Activated CD8-positive, alpha-beta memory T cell treated with anti-CD3 and anti-CD28 coated beads, Interleukin-2, amount 50 U/mL, for 1 hour (primary cell): ENCODE data around the gene TOMM6.

Source experiments
- DNase-seq: peaks from one replicate; pipeline ENCODE4 v3.0.0-alpha.2; 2020; ENCODE audit errors: extremely low read depth

The TOMM6 gene

GRCh38 chr6:41787219-41787917 is at the start of gene TOMM6:
Gene TOMM6, plus strand, starts transcription at chr6:41787694. Its CDS starts 4 bp downstream, at chr6:41787698.
- DNase-seq, result peak; percentile 80

GRCh38 chr6:41739041-41739440 is 48.5 kb upstream of the TOMM6 start:
- DNase-seq, result no peak

- DNase-seq, result no peak
These were observed 46.9 kb upstream of the TOMM6 start for GRCh38 chr6:41740366-41741162.

- DNase-seq, result no peak
These were observed 45.6 kb upstream of the TOMM6 start for GRCh38 chr6:41741625-41742490.

GRCh38 chr6:41743406-41744235 is 43.9 kb upstream of the TOMM6 start:
- DNase-seq, result no peak

GRCh38 chr6:41744236-41744787 is 43.2 kb upstream of the TOMM6 start:
- no peak for DNase-seq

- no peak for DNase-seq
These were observed 41.4 kb upstream of the TOMM6 start for GRCh38 chr6:41746107-41746506.

- no peak for DNase-seq
These were observed 40.0 kb upstream of the TOMM6 start, which contains the start of gene PGC for GRCh38 chr6:41747256-41748101. Gene PGC, minus strand, starts transcription at chr6:41747397. Its CDS starts 63 bp downstream, at chr6:41747334.

- DNase-seq, result no peak
These were observed 39.4 kb upstream of the TOMM6 start for GRCh38 chr6:41748102-41748477.

GRCh38 chr6:41748542-41748941 is 39.0 kb upstream of the TOMM6 start:
- DNase-seq, result no peak

GRCh38 chr6:41750374-41750773 is 37.1 kb upstream of the TOMM6 start:
- DNase-seq, result no peak

- no peak for DNase-seq
These were observed 31.6 kb upstream of the TOMM6 start for GRCh38 chr6:41755895-41756294.

- DNase-seq, result no peak
These were observed 31.1 kb upstream of the TOMM6 start for GRCh38 chr6:41756354-41756753.

GRCh38 chr6:41757271-41757670 is 30.2 kb upstream of the TOMM6 start:
- no peak for DNase-seq

- no peak for DNase-seq
These were observed 29.4 kb upstream of the TOMM6 start for GRCh38 chr6:41757931-41758640.

- DNase-seq, result no peak
These were observed 28.9 kb upstream of the TOMM6 start for GRCh38 chr6:41758641-41759035.

GRCh38 chr6:41759106-41759904 is 28.2 kb upstream of the TOMM6 start:
- no peak for DNase-seq

GRCh38 chr6:41759905-41760579 is 27.5 kb upstream of the TOMM6 start:
- DNase-seq, result no peak
